GM12891 (cell line): ENCODE data around the gene TPX2.

ENCODE experiments used
- PAX5 ChIP-seq: IDR thresholded peaks from 2 replicates; pipeline ENCODE4 v1.6.1; 2011; ENCODE audit warnings: low read length, moderate library complexity, mild to moderate bottlenecking; ENCODE audit not compliant: insufficient read depth, severe bottlenecking
- POLR2A ChIP-seq: IDR thresholded peaks from 2 replicates; pipeline ENCODE4 v1.6.1; 2011; ENCODE audit warnings: low read depth, low read length, control low read depth
- POLR2AphosphoS5 ChIP-seq: IDR thresholded peaks from 2 replicates; pipeline ENCODE4 v1.6.1; 2011; ENCODE audit warnings: low read depth, low read length, control low read depth
- TAF1 ChIP-seq: IDR thresholded peaks from 2 replicates; pipeline ENCODE4 v1.6.1; 2011; ENCODE audit warnings: low read depth, low read length, control low read depth

GRCh38 chr20:31767805-31768204 is 28.7 kb downstream of the TPX2 start:
- TF ChIP-seq TAF1 (no peak), POLR2A (no peak), POLR2AphosphoS5 (no peak), PAX5 (no peak)
